Activated naive CD4-positive, alpha-beta T cell treated with Interleukin-2 at 50 U/mL for 16 hours (primary cell): Measurements from ENCODE around the gene PSG4.
"Not testable (repeated sequence)": the region's sequence is repeated elsewhere in the genome, so short reads cannot be mapped to it uniquely, and the experiment has no call there.

Experiments
- DNase-seq: peaks from one replicate; pipeline ENCODE4 v3.0.0-alpha.2; 2020

PSG4 gene

DNA sequence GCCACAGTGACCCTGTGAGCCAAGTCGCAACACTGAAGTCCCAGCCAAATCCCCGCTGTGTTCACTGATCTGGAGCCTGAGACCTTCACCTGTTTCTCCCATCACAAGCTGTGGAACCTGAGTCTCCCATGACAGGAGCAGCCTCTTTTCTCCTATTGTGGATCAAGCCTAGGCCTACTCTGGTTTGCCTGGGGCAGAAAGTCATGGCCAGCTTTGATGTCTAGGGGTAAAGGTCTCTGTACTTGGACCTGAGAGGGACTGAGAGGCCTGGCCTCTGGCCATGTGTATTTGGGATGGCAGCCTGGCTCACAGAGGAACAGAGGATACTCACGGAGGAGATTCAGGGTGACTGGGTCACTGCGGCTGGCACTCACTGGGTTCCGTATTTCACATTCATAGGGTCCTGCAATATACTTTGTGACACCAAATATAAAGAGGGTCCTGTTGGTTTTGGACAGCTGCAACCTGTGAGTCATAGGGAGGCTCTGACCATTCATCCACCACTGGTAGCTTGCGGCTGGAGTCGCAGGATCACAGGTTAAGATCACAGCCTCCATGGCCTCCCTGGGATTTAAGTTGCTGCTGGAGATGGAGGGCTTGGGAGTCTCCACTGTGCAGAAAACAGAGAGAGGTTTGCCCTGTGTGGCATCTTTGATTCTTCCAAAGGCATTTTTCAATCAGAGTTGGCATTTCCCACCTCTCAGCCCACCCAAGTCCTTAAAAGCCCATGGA, 7.6 kb downstream of the PSG4 start:
- DNase-seq, result not testable (repeated sequence)

DNA sequence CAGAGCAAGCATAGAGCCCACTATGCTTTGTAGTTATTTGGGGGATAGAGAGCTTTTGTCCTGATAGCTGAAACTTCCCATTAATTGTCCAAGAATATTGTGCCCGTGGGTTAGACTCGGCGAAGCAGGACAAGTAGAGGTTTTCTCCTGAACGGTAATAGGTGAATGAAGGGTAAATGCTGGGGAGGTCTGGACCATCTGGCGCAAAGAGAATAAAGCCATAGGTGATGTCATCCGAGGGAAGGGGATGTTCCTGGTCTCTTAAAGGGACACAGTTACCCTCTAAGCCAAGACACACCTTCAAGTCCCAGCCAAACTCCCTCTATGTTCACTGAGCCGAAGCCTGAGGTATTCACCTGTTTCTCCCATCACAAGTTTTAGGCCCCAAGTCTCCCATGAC, 11.0 kb downstream of the PSG4 start:
- DNase-seq, result not testable (repeated sequence)

DNA sequence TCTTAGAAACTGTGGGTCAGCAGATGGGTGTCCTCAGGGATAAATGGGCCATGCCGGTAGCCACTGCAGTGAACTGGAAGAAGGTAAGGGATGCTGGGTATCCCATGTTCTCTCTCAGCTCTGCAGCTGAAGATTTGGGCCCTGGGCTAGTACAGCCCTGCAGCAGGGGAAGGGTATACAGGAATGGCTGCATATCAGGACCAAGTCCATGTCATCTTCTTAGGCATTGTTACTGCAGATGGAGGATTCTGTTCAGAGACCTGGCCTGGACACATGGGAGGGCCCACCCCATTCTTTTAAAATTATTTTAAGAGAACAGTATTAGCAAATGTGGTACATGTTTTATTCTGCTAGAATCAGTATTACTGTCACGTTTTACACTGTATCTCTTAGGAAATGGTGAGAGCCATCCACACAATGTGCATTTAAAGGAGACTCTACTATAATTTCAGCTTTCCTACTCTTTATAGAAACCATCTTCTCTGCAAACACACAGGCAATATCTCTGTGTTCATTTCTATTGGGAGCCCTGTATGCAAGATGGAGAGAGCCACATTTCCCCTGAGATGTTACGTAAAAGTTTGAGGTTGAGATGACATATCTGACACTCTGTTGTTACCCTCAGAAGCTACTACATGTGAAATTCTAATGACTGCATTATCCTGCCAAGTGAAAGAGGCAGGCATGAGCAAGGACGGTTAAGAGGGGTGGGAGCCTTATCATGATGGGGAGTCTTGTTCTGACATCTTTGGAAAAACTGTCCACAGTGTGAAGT, 12.9 kb downstream of the PSG4 start:
- DNase-seq, result not testable (repeated sequence)

DNA sequence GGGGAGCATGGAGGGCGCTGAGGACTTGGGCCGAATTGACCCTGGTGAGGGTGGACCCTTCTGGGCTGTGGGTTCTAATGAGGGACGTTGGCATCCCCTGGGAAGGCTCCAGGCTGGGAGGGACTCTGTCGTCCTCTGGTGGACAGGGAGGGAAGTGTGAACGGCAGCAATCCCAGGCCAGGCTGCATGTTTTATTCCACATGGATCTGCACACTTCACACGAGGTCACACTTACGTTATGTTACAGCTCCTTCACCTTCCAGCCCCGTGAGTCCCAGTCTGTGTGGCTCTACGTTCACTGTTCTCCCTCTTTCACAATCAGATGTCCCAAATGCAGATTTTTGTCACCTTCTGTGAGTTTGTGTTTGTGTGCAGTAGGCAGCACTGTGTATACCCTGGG, 17.3 kb downstream of the PSG4 start:
- not testable (repeated sequence) for DNase-seq

DNA sequence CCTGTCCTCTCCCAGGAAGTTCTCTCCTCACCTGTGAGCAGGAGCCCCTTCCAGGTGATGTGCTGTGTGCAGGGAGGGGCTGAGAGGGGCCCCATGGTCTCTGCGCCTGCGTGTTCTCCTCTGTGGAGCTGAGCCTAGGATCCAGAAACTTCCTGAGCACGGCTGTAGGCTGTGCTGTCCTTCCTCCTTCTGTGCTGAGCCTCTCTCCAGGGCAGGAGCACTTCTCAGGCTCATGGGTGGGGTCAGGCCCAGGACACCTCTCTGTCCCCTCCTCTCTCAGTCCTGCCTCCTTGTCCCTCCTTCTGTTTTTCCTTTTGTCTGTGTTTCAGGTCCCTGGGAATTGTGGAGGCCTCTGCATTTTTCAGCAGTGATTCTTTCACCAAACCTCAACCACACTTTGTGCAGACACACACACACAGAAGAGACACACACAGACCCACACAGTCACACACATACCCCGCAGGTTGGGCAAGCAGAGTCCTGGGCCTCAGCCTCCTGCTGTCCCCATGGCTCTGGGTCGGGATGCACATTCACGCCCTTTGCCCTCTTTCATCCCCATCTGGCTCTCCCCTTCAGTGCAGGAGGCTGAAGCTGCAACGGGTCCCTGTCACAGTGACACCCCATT, 19.0 kb downstream of the PSG4 start, which contains the start of gene PSG5:
TSS of gene PSG5 (minus strand) at position 226 of the 625 bp plus-strand sequence. CDS start at position 95, 131 bp downstream.
- DNase-seq, result not testable (repeated sequence)

DNA sequence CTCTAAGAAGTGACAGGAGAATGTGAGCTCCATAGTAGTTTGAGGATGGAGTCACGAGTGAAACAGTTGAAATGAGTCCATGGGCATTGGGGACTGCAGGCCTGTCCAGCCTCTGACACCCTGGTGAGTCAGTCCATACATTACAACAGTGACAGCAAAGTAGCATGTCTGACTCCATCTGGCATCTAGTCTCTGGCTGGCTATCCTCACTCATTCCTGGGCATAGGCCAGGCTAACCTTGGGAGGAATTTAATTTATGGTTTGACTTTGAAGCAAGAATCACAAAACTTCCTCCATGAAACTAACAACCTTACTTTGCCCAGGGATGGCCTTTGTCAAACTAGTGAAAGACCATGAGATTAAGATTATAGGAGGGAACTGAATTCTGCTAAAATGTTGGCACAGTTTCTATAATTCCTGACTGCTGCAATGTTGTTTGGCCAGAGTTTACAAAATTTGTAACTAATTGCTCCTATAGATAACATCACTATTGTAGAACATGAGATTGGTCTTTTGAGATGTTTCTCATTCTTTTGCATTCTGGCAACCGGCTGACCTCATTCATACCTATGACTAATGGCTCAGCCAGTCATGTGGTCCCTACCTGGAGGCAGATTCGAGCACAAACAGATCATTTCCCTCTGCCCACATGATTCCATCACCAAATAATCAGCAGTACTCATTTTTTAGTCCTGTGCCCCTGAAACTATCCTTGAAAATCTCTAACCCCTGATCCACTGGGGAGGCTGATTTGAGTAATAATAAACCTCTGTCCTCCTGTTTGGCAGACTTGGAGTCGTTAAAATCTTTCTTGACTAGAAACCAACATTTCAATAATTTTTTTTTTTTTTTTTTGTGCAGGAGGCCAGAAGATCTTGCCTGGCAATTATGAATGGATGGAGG, 23.3 kb downstream of the PSG4 start:
- not testable (repeated sequence) for DNase-seq

DNA sequence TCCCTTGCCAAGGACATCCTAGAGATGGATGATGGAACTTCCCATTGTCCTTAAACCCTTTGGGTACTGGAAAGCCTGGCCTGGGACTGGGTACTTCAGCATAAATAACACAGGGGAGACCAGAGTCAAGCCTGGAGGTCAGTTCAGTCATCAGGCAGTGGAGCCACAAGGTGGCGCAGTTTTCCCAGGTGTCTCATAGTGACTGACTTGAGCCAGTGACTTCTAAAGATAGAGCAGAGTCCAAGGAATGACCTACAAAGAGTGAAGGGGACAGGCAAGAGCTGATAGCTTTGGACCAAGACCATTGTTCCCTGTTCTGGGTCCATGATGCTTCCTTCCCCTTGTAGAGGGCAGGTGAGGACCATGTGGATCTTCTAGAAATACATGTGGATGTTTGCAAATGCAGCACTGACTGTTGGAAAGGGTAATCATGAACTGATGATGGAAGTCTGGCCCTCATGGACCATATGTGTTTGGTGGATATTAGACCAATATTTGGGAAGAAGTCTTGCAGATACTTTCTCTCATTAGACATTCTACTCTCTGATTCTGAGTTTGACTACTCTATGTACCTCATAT, 25.8 kb downstream of the PSG4 start:
- DNase-seq, result not testable (repeated sequence)

DNA sequence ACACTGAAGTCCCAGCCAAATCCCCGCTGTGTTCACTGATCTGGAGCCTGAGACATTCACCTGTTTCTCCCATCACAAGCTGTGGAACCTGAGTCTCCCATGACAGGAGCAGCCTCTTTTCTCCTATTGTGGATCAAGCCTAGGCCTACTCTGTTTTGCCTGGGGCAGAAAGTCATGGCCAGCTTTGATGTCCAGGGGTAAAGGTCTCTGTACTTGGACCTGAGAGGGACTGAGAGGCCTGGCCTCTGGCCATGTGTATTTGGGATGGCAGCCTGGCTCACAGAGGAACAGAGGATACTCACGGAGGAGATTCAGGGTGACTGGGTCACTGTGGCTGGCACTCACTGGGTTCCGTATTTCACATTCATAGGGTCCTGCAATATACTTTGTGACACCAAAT, 26.9 kb downstream of the PSG4 start:
- DNase-seq, result not testable (repeated sequence)

DNA sequence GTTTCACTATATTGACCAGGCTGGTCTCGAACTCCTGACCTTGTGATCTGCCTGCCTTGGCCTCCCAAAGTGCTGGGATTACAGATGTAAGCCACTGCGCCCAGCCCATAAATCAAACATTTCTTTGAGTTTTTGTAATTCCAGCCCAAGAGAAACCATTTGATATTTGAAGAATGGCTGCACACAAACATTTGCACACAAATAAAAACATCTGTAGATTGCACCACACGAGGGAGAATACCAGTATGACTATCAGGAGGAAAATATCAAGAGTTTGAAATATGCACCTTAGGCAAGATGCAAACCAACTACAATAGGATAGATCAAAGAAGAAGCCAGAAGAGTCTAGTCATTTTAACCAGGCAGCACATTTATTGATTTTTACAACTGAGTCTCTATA, 39.5 kb downstream of the PSG4 start:
- not testable (repeated sequence) for DNase-seq

DNA sequence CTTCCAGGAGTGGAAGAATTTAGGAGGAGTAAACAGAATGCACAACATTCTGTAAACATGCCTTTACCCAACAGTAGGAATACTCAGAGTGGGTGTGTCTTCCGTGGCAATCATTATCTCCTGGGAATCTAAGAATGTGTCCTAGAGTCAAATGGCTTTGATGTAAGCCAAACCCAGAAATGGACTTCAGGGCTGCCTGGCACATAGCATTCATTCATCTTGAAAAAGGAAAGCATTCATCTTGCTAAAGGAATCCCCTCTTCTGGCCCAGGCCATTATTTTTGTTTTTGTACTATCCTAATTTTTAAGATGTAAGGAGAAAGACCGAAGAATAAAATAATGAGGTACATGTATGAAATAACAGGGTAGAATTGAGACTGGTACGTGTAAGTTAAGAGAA, 42.3 kb downstream of the PSG4 start:
- not testable (repeated sequence) for DNase-seq

DNA sequence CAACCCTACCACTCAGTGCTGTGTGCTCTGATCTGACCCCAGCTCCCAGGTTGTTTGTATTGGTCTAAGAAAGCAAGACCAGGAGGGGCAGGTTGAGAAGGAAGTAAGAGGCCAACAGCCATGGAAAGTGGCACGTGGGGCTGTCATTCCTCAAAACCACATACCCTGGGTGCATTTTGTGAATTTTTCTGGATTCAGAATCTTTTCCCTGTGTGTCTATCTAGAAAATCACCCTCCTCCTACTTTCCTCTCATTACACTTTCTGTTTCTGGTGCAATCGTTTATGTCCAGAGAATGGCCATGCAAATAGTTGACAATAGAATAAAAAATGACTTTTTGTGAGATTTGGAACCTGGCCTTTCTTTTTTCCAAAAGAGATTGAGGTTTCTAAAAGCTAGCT, 43.2 kb downstream of the PSG4 start:
- not testable (repeated sequence) for DNase-seq

DNA sequence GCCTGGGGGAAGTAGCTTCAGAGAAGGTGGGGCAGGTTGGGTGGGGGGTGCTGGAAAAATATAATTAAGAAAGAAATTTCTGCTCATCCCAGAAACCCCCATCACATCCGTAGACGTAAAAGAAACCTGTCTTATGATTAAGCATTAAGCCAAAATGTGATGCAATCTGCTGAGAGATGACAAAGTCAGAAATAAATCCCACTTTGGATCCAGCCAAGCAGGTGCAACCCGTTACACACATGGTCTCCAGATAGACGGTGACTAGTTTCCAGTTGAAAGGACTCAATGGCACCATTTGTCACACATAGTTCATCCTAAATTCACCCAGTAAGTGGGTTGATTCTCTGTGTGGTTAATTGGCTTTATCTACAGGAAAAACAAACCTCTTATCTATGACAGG, 53.2 kb downstream of the PSG4 start:
- DNase-seq, result no peak

DNA sequence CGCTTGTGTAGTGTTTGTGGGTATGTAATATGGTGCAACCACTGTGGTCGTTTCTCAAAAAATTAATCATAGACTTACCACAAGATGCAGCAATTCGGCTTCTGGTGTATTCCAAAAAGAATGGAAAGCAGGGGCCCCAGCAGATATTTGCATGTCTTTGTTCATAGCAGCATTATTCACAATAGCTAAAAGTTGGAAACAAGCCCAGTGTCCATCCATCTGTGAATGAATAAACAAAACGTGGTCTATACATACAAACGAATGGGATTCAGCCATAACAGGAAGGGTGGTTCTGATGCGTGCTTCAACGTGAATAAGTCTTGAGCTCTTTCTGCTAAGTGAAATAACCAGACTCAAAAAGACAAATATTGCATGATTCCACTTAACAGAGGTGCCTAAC, 55.6 kb downstream of the PSG4 start:
- DNase-seq, result not testable (repeated sequence)

DNA sequence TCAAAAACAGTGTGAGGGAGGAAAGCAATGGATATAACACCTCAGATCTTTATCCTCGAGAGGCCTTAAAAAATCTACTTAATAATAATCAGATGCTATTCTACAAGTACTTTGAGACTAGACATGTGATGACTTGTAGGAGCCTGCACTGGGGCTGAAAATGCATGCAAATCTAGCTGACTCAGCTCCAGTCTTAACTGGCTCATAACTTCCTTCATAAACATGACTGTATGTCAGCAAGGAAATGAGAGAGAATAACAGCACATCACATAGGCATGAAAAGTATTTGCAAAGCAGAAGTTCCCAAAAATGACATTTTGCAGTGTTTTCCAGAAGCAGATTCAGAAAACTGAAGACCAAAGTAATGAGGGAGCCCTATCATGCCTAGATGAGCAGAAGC, 57.2 kb downstream of the PSG4 start:
- DNase-seq, result no peak
